Measurements from ENCODE around the gene ZNF655.
"Not testable (repeated sequence)": the region's sequence is repeated elsewhere in the genome, so short reads cannot be mapped to it uniquely, and the experiment has no call there.

ZNF655 gene

DNA sequence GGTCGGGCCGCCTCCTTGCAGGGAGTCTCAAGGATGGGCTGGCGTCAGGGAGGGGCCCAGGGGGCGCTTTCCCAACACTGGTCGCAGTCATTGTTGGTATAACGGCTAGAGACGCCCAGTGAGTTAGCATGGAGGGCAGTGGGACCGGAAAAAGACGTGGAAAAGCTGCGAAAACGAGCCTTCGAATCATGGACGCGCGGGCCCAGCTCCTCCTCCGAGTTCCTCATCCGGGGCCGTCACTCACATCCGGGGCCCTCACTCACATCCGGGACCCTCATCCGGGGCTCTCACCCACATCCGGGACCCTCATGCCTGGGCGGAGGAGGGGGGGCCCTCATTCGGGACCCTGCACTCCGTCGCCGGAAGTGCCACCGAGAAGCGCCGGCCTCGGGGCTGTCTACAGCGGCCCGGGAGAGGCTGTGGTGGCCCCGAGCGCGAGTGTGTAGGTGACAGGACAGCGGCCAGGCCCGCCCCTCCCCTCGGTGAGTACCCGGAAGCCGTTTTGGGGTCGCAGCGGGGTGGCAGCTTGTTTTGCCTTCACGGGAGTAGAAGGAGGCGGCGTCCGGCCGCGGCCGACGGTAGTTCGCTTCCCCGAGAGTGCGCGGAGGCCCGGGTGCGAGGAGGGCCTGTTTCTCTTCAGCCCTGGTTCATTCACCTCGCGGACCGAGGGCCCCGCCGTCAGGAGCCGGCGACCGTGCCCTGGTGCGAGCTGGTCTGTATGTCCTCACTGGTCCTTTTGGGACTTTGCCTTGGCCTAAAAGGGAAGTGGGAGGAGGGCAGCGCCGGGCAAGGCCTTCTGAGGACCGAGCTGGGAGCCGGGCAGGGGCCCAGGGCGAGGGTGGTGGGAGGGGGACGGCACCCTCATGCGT lies at the start of gene ZNF655:
ZNF655 (plus strand) TSS at position 337 of the 869 bp plus-strand sequence. CDS start 1,918 bp downstream, outside the sequence.
- Histone ChIP-seq H3K4me1 (ENCODE audit: insufficient read depth, low read length) (peaks cover 14% of the 10 kb centered on the region), H3K4me3 (ENCODE audit: low read length) (peak within 1 kb of the TSS; percentile 87), H3K9me3 (ENCODE audit: low read length) (no peaks in the 10 kb centered on the region), H2AFZ (ENCODE audit: low read depth, low read length) (peak within 1 kb of the TSS; percentile 63), H3K27me3 (ENCODE audit: insufficient read depth, low read length) (no peaks in the 10 kb centered on the region), H3K36me3 (ENCODE audit: insufficient read depth, low read length) (peaks cover 52% of the 10 kb centered on the region)

DNA sequence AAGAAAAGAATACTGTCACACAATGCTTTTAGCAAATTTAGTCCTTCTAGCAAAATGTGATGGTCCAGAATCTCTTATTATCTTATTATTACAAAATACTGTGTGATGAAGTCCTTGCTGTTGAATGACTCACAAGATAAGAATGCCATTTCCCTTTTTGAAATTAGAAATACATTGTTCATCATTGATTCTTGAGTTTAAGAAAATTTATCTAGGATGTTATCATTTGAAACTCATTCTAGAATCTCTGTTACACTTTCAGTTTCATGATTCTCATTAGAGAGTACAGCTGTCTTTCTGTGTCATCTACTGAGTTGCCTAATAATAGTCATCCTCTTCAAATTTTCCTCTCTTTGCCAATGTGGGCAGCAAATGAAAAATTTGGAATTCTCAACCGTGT lies 44.4 kb upstream of the ZNF655 start:
- Histone ChIP-seq H3K27me3 (ENCODE audit: insufficient read depth, low read length) (no peaks in the 10 kb centered on the region), H3K4me3 (ENCODE audit: low read length) (no peak overlapping the region), H2AFZ (ENCODE audit: low read depth, low read length) (no peak overlapping the region), H3K36me3 (ENCODE audit: insufficient read depth, low read length) (peaks cover 52% of the 10 kb centered on the region), H3K4me1 (ENCODE audit: insufficient read depth, low read length) (no peaks in the 10 kb centered on the region), H3K9me3 (ENCODE audit: low read length) (no peaks in the 10 kb centered on the region)

DNA sequence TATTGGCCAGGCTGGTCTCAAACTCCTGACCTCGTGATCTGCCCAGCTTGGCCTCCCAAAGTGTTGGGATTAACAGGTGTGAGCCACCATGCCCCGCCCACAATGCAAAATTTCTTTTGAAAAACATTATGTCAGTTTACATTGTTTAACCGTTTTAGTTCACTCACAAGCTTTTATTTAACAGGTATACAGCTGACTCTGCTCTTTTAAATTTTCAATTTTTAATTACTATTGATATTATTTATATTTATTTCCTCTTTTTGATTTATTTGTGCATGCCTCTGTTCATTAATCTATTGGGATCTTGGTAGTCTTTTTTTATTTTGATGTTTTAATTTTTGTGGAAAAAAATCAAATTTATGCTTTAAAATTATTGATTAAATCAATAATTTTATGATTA lies 37.0 kb upstream of the ZNF655 start:
- no peak overlapping the region for H3K4me3 ChIP-seq (ENCODE audit: low read length)
- H3K27me3 ChIP-seq (ENCODE audit: insufficient read depth, low read length): no peaks in the 10 kb centered on the region
- peaks cover 54% of the 10 kb centered on the region for H3K36me3 ChIP-seq (ENCODE audit: insufficient read depth, low read length)
- no peak overlapping the region for H2AFZ ChIP-seq (ENCODE audit: low read depth, low read length)
- no peaks in the 10 kb centered on the region for H3K4me1 ChIP-seq (ENCODE audit: insufficient read depth, low read length)
- no peaks in the 10 kb centered on the region for H3K9me3 ChIP-seq (ENCODE audit: low read length)

DNA sequence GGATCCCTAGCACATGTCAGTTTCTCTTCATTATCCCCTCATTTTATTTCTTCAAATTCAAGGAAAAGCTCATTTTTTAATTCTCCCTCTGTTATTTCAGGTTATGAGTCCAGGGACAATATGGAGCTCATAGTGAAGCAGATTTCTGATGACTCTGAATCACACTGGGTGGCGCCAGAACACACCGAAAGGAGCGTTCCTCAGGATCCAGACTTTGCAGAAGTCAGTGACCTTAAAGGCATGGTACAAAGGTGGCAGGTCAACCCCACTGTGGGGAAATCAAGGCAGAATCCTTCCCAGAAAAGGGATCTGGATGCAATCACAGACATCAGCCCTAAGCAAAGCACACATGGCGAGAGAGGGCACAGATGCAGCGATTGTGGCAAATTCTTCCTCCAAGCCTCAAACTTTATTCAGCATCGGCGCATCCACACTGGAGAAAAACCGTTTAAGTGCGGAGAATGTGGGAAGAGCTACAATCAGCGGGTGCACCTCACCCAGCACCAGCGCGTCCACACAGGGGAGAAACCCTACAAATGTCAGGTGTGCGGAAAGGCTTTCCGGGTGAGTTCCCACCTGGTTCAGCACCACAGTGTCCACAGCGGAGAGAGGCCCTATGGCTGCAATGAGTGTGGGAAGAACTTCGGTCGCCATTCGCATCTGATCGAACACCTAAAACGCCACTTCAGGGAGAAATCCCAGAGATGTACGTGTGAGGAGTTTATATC lies 32.6 kb upstream of the ZNF655 start:
- no peak overlapping the region for H2AFZ ChIP-seq (ENCODE audit: low read depth, low read length)
- H3K4me3 ChIP-seq (ENCODE audit: low read length): no peak overlapping the region
- no peaks in the 10 kb centered on the region for H3K27me3 ChIP-seq (ENCODE audit: insufficient read depth, low read length)
- H3K36me3 ChIP-seq (ENCODE audit: insufficient read depth, low read length): peaks cover 58% of the 10 kb centered on the region
- peaks cover 20% of the 10 kb centered on the region for H3K9me3 ChIP-seq (ENCODE audit: low read length)
- H3K4me1 ChIP-seq (ENCODE audit: insufficient read depth, low read length): no peaks in the 10 kb centered on the region

DNA sequence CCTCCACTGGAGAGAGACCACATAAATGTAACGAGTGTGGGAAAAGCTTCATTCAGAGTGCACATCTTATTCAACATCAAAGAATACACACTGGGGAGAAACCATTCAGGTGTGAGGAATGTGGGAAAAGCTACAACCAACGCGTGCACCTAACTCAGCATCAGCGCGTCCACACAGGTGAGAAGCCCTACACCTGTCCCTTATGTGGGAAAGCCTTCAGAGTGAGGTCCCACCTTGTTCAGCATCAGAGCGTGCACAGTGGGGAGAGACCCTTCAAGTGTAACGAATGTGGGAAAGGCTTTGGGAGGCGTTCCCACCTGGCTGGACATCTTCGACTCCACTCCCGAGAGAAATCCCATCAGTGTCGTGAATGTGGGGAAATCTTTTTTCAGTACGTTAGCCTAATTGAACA lies 27.1 kb upstream of the ZNF655 start:
- no peak overlapping the region for H2AFZ ChIP-seq (ENCODE audit: low read depth, low read length)
- peaks cover 55% of the 10 kb centered on the region for H3K9me3 ChIP-seq (ENCODE audit: low read length)
- peaks cover 73% of the 10 kb centered on the region for H3K36me3 ChIP-seq (ENCODE audit: insufficient read depth, low read length)
- H3K4me3 ChIP-seq (ENCODE audit: low read length): no peak overlapping the region
- no peaks in the 10 kb centered on the region for H3K4me1 ChIP-seq (ENCODE audit: insufficient read depth, low read length)
- no peaks in the 10 kb centered on the region for H3K27me3 ChIP-seq (ENCODE audit: insufficient read depth, low read length)

- H2AFZ ChIP-seq (ENCODE audit: low read depth, low read length): no peak overlapping the region
- no peak overlapping the region for H3K4me3 ChIP-seq (ENCODE audit: low read length)
- H3K27me3 ChIP-seq (ENCODE audit: insufficient read depth, low read length): no peaks in the 10 kb centered on the region
- H3K36me3 ChIP-seq (ENCODE audit: insufficient read depth, low read length): peaks cover 39% of the 10 kb centered on the region
- no peaks in the 10 kb centered on the region for H3K4me1 ChIP-seq (ENCODE audit: insufficient read depth, low read length)
- peaks cover 40% of the 10 kb centered on the region for H3K9me3 ChIP-seq (ENCODE audit: low read length)
Observed at GRCh38 chr7:99535667-99536066, 22.8 kb upstream of the ZNF655 start.

DNA sequence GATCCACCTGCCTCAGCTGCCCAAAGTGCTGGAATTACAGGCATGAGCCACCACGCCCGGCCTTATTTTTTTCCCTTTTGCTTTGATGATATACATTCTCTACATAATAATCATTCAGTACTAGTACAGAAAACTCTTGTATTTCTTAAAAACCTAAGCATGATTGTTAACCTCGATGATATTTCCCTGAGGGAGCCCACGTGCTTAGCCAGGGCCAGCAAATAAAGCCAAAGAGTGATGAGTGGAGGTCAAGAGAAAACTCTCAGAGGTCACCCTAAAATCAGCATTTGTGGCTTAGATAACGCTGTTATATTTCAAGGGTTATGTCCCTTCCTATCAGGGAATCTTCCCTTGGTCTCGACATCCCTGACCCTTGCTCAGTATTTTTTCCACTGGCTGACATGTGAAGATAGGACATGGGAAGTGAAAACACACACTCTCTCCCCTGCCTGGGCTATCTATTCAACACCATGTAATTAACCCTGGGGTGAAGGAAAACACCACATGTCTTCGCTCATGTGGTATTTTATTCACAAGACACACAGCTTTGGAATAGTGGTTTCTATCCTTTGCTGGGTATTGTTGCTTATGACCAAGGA lies 19.1 kb upstream of the ZNF655 start:
- Histone ChIP-seq H3K4me1 (ENCODE audit: insufficient read depth, low read length) (no peaks in the 10 kb centered on the region), H3K36me3 (ENCODE audit: insufficient read depth, low read length) (peaks cover 13% of the 10 kb centered on the region), H3K9me3 (ENCODE audit: low read length) (peaks cover 16% of the 10 kb centered on the region), H3K4me3 (ENCODE audit: low read length) (no peak overlapping the region), H3K27me3 (ENCODE audit: insufficient read depth, low read length) (no peaks in the 10 kb centered on the region), H2AFZ (ENCODE audit: low read depth, low read length) (no peak overlapping the region)

- Histone ChIP-seq H2AFZ (ENCODE audit: low read depth, low read length) (no peak overlapping the region), H3K9me3 (ENCODE audit: low read length) (peaks cover 14% of the 10 kb centered on the region), H3K27me3 (ENCODE audit: insufficient read depth, low read length) (no peaks in the 10 kb centered on the region), H3K36me3 (ENCODE audit: insufficient read depth, low read length) (peaks cover 12% of the 10 kb centered on the region), H3K4me3 (ENCODE audit: low read length) (no peak overlapping the region), H3K4me1 (ENCODE audit: insufficient read depth, low read length) (no peaks in the 10 kb centered on the region)
Observed at GRCh38 chr7:99540542-99540941, 17.9 kb upstream of the ZNF655 start.

GRCh38 chr7:99541212-99541611 lies 17.2 kb upstream of the ZNF655 start:
- H3K27me3 ChIP-seq (ENCODE audit: insufficient read depth, low read length): no peaks in the 10 kb centered on the region
- H3K36me3 ChIP-seq (ENCODE audit: insufficient read depth, low read length): peaks cover 16% of the 10 kb centered on the region
- no peak overlapping the region for H2AFZ ChIP-seq (ENCODE audit: low read depth, low read length)
- peaks cover 12% of the 10 kb centered on the region for H3K9me3 ChIP-seq (ENCODE audit: low read length)
- no peak overlapping the region for H3K4me3 ChIP-seq (ENCODE audit: low read length)
- no peaks in the 10 kb centered on the region for H3K4me1 ChIP-seq (ENCODE audit: insufficient read depth, low read length)

DNA sequence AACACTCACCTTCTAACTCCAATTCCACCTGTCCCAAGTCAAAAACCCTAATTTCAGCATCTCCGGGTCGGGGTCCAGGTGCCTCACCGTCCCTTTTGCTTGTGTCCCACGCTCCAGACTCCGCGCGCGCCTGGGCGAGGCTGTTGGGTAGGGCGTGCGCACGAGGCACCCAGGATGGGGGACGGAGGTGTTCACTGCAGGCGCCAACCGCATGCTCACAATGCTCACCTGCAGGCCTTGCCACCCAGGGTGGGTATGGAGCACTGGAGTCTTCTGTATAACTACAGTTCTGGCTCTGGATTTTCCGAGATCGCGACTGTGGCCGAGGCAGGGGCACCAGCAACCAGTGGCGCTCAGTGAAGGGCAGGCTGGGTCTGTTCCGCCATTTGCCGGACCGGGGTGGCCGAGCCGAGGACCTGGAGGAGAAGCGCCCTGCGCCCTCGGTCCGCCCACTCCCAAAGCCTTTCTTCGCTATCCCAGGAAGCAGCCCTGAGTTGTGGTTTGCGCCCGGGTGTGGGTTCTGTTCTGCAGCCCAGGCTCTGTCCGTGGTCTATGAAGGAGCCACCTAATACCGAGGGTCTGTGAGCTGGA lies 15.3 kb upstream of the ZNF655 start:
- H3K9me3 ChIP-seq (ENCODE audit: low read length): peaks cover 12% of the 10 kb centered on the region
- H3K4me3 ChIP-seq (ENCODE audit: low read length): no peak overlapping the region
- peaks cover 36% of the 10 kb centered on the region for H3K36me3 ChIP-seq (ENCODE audit: insufficient read depth, low read length)
- H3K4me1 ChIP-seq (ENCODE audit: insufficient read depth, low read length): no peaks in the 10 kb centered on the region
- H3K27me3 ChIP-seq (ENCODE audit: insufficient read depth, low read length): no peaks in the 10 kb centered on the region
- H2AFZ ChIP-seq (ENCODE audit: low read depth, low read length): no peak overlapping the region

- no peak overlapping the region for H3K4me3 ChIP-seq (ENCODE audit: low read length)
- H2AFZ ChIP-seq (ENCODE audit: low read depth, low read length): no peak overlapping the region
- H3K9me3 ChIP-seq (ENCODE audit: low read length): peaks cover 12% of the 10 kb centered on the region
- no peaks in the 10 kb centered on the region for H3K27me3 ChIP-seq (ENCODE audit: insufficient read depth, low read length)
- no peaks in the 10 kb centered on the region for H3K4me1 ChIP-seq (ENCODE audit: insufficient read depth, low read length)
- H3K36me3 ChIP-seq (ENCODE audit: insufficient read depth, low read length): peaks cover 41% of the 10 kb centered on the region
Observed at GRCh38 chr7:99543916-99544315, 14.5 kb upstream of the ZNF655 start.

- H3K4me3 ChIP-seq (ENCODE audit: low read length); H3K4me1 ChIP-seq (ENCODE audit: insufficient read depth, low read length); H3K27me3 ChIP-seq (ENCODE audit: insufficient read depth, low read length); H2AFZ ChIP-seq (ENCODE audit: low read depth, low read length): not testable (repeated sequence)
- Histone ChIP-seq H3K36me3 (ENCODE audit: insufficient read depth, low read length) (peaks cover 43% of the 10 kb centered on the region), H3K9me3 (ENCODE audit: low read length) (peaks cover 11% of the 10 kb centered on the region)
Observed at GRCh38 chr7:99545308-99545707, 13.1 kb upstream of the ZNF655 start.

DNA sequence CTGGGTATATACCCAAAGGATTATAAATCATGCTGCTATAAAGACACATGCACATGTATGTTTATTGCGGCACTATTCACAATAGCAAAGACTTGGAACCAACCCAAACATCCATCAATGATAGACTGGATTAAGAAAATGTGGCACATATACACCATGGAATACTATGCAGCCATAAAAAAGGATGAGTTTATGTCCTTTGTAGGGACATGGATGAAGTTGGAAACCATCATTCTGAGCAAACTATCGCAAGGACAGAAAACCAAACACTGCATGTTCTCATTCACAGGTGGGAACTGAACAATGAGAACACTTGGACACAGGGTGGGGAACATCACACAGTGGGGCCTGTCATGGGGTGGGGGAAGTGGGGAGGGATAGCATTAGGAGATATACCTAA lies 8.9 kb upstream of the ZNF655 start:
- H3K4me1 ChIP-seq (ENCODE audit: insufficient read depth, low read length): peaks cover 10% of the 10 kb centered on the region
- not testable (repeated sequence) for H3K27me3 ChIP-seq (ENCODE audit: insufficient read depth, low read length); H2AFZ ChIP-seq (ENCODE audit: low read depth, low read length); H3K9me3 ChIP-seq (ENCODE audit: low read length); H3K4me3 ChIP-seq (ENCODE audit: low read length)
- H3K36me3 ChIP-seq (ENCODE audit: insufficient read depth, low read length): peaks cover 36% of the 10 kb centered on the region
